Epithelial cell of prostate (primary cell): ENCODE data around the gene IFNK.
"Not testable (repeated sequence)": the region's sequence is repeated elsewhere in the genome, so short reads cannot be mapped to it uniquely, and the experiment has no call there.

ENCODE experiments used
- DNase-seq: peaks from one replicate; pipeline ENCODE4 v3.0.0-alpha.2; 2011; ENCODE audit warnings: low read depth, low spot score
- H3K27ac ChIP-seq: fragments of 450-650 bp; 2 replicates; pipeline ENCODE4 v1.5.1; 2017; ENCODE audit warnings: mild to moderate bottlenecking

IFNK gene

GRCh38 chr9:27524236-27524635 lies at the start of gene IFNK:
Gene IFNK (plus strand): TSS chr9:27524290. CDS start chr9:27524337, 47 bp downstream.
- H3K27ac ChIP-seq: peak within 1 kb of the TSS; percentile 59
- DNase-seq: no peak

DNA sequence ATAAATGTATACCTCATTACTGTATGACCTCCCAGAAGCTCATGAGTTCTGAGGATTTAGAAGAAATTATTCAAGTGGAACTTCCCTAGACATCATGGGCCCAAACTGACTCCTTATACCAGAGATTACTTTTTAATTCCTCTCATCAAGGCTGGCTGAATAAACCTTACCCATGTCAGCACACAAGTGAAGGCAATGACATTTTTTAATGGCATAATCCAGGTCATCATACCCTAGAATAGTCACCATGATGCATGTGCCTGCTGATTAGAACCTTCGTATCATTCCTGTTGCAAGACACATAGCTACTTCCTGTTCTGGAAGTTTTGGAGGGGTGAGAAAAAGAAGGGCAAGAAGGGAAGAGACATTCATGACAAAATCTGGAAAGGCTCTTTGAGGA lies 49.8 kb upstream of the IFNK start:
- no peak overlapping the region for H3K27ac ChIP-seq

DNA sequence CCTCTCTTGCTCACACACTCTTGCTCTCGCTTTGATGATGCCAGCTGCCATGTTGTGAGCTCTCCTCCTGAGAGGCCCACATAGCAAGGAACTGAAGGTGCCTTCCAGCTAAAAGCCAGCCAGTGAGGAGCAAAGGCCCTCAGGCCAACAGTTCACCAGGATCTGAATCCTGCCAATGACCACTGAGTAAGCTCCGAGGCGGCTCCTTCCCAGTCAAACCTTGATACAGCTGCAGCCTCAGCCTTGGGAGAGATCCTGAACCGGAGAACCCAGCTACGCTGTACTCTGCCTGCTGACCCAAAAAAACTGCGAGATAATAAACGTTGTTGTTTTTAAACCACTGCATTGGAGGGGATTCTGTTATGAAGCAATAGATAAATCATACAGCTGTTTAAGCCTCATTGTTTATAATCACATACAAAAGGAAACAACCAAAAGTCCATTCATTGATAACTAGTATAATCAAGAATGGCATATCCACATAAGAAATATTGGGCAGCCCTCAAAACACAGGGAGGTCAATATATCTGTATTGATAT lies 49.0 kb upstream of the IFNK start:
- H3K27ac ChIP-seq: no peak overlapping the region
- DNase-seq: no peak

More for the DNA sequence above, 49.8 kb upstream of the IFNK start:
- no peak for DNase-seq

GRCh38 chr9:27476870-27477515 lies 47.1 kb upstream of the IFNK start:
- DNase-seq: no peak

DNA sequence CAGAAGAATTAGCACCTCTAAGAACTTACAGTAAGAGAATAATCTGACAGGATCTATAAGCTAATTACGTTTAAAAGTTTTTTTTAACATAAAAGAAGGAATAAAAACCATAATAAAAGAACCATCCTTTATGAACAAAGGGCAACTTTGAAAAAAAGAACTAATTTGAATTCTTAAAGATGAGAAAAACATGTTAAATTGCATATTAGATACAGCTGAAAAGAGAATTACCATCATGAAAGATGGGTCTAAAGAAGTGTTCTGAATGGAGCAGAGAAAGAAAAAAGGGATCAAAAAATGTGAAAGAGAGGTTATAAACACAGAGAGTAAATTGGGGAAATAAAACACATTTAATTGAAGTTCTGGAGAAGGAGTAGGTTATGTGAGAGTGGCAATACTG lies 45.8 kb upstream of the IFNK start:
- no peak for DNase-seq
- no peak overlapping the region for H3K27ac ChIP-seq

More at GRCh38 chr9:27476870-27477515, 47.1 kb upstream of the IFNK start:
- H3K27ac ChIP-seq: no peak overlapping the region

- H3K27ac ChIP-seq: no peak overlapping the region
- no peak for DNase-seq
Measured at GRCh38 chr9:27482709-27483108, 41.4 kb upstream of the IFNK start.

GRCh38 chr9:27483576-27483975 lies 40.5 kb upstream of the IFNK start:
- no peak for DNase-seq
- no peak overlapping the region for H3K27ac ChIP-seq

GRCh38 chr9:27485158-27485557 lies 38.9 kb upstream of the IFNK start:
- no peak overlapping the region for H3K27ac ChIP-seq
- DNase-seq: no peak

GRCh38 chr9:27487128-27487640 lies 36.9 kb upstream of the IFNK start:
- no peak for DNase-seq
- no peak overlapping the region for H3K27ac ChIP-seq

GRCh38 chr9:27487927-27488326 lies 36.2 kb upstream of the IFNK start:
- no peak overlapping the region for H3K27ac ChIP-seq
- DNase-seq: no peak

GRCh38 chr9:27489087-27489876 lies 34.8 kb upstream of the IFNK start:
- no peak for DNase-seq

DNA sequence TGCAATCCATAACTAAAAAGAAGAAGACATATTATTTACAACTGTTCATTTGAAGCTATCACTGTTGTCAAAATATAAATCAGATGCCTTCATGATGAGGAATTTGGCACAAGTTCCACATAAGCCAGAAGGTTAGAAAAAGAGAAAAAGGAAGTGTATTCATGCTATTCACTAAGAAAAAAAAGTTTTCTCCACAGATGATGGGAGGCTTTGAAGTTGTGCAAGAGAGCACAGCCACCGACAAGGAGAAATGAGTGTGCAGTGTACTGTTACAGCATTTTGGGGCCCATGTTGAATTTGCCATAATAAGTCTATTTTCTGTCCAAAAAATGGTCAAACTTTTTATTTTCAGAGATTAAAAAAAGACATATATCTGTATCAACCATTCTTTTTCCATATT lies 32.9 kb upstream of the IFNK start:
- no peak for DNase-seq
- peak overlapping the region; percentile 1 for H3K27ac ChIP-seq

More at GRCh38 chr9:27489087-27489876, 34.8 kb upstream of the IFNK start:
- H3K27ac ChIP-seq: no peak overlapping the region

GRCh38 chr9:27495480-27496134 lies 28.5 kb upstream of the IFNK start:
- H3K27ac ChIP-seq: peak overlapping the region; percentile 95

DNA sequence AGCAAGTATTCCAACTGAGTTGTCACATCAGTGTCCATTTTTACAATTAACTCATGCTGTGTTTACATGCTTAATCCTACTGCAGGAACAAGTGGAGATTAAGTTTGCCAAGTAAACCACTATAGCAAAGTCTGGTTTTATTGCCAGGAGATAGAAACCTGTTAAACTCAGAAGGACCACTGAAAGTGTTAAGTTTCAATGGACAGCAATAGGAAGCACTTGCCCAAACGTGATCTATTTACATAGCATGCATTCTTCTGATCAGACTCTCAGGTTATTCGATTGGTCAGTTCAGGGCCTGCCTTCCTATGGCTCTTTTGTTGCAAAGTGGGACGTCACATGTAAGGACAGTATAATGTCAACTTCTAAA lies 28.0 kb upstream of the IFNK start:
- peak overlapping the region; percentile 95 for H3K27ac ChIP-seq
- no peak for DNase-seq

More at GRCh38 chr9:27495480-27496134, 28.5 kb upstream of the IFNK start:
- DNase-seq: no peak

DNA sequence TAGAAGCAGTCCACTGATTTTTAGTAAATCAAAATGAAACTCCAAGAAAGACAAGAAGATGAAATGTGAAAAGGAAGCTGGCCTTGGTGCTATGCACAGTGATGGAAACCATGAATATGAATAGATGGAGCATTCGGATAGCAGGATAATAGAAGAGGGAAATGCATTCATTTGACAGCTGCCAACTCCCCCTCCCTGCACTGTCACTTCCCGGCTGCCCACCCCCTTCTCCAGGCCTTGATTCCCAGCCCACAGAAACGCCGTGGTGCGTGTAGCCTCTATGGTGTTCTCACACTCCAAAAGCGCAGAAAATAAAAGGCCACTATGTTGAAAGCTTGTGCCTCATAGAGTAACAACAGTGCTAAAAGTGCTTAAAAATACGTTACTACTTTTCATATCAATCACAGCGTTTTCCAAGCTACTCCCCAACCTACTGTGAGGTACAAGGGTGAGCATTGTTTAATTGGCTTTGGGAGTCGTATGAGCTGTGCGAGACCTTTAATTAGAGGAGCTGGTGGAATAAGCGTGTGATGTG lies 26.1 kb upstream of the IFNK start:
- peak overlapping the region; percentile 95 for H3K27ac ChIP-seq
- no peak for DNase-seq

- H3K27ac ChIP-seq: peak overlapping the region; percentile 95
- DNase-seq: peak; percentile 82
Measured at GRCh38 chr9:27499451-27499850, 24.6 kb upstream of the IFNK start.

GRCh38 chr9:27500902-27501301 lies 23.2 kb upstream of the IFNK start:
- DNase-seq: not testable (repeated sequence)
- H3K27ac ChIP-seq: peak overlapping the region; percentile 95

- H3K27ac ChIP-seq: no peak overlapping the region
- DNase-seq: no peak
Measured at GRCh38 chr9:27503623-27504022, 20.5 kb upstream of the IFNK start.

GRCh38 chr9:27504259-27504658 lies 19.8 kb upstream of the IFNK start:
- H3K27ac ChIP-seq: no peak overlapping the region

DNA sequence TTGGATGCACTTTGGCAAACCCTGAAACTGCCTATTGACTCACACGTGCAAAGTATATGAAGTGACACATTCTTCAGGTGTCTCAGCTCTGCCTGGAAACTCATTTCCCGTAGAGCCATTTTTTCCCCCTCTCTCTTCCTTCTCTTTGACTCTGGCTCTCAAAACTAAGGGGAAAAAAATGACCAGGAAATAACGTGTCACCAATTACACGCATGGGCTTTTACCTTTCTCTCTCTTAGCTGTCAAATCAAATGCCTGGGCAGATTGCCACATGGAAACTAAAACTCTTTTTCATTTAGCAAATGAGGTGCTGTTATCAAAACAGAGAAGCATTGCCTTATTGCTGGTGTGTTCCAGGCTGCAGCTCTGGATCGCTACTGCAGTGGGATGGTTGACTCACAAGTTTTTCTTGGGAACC lies 18.3 kb upstream of the IFNK start:
- DNase-seq: no peak
- H3K27ac ChIP-seq: peak overlapping the region; percentile 69

More at GRCh38 chr9:27504259-27504658, 19.8 kb upstream of the IFNK start:
- no peak for DNase-seq
